Hepatocyte (in vitro differentiated cells): ENCODE measurements around the gene SUCLG2. TPM values are rescaled to one million over a fixed set of nuclear protein-coding genes. Genes with fewer than 3 reads are reported as not detected.

Experiments
- DNase-seq: peaks from one replicate; pipeline ENCODE4 v3.0.0-alpha.2; 2016; ENCODE audit warnings: low spot score
- H2AFZ ChIP-seq: fragments of 200-600 bp; sonication (generic); 2 replicates; pipeline ENCODE4 v1.6.0; 2016; ENCODE audit warnings: antibody characterized with exemption, mild to moderate bottlenecking
- H3K27ac ChIP-seq: fragments of 200-600 bp; sonication (generic); 2 replicates; pipeline ENCODE4 v1.5.1; 2016; ENCODE audit warnings: mild to moderate bottlenecking
- H3K27me3 ChIP-seq: fragments of 200-600 bp; sonication (generic); 2 replicates; pipeline ENCODE4 v1.6.1; 2016
- H3K36me3 ChIP-seq: fragments of 200-600 bp; sonication (generic); replicated peaks from 2 replicates; pipeline ENCODE4 v1.5.1; 2016; ENCODE audit warnings: low read depth; ENCODE audit not compliant: insufficient read depth
- H3K4me1 ChIP-seq: fragments of 200-600 bp; sonication (generic); 2 replicates; pipeline ENCODE4 v1.5.1; 2016; ENCODE audit warnings: mild to moderate bottlenecking, moderate library complexity; ENCODE audit not compliant: insufficient read depth
- H3K4me2 ChIP-seq: fragments of 200-600 bp; sonication (generic); 2 replicates; pipeline ENCODE4 v1.6.0; 2016
- H3K4me3 ChIP-seq: fragments of 200-600 bp; sonication (generic); 2 replicates; pipeline ENCODE4 v1.5.1; 2016; ENCODE audit warnings: mild to moderate bottlenecking
- H3K79me2 ChIP-seq: fragments of 200-600 bp; sonication (generic); 2 replicates; pipeline ENCODE4 v1.6.0; 2017; ENCODE audit warnings: mild to moderate bottlenecking
- H3K9me2 ChIP-seq: fragments of 200-600 bp; sonication (generic); replicated peaks from 2 replicates; pipeline ENCODE4 v1.6.0; 2017; ENCODE audit warnings: mild to moderate bottlenecking; ENCODE audit not compliant: insufficient read depth
- H3K9me3 ChIP-seq: fragments of 200-600 bp; sonication (generic); 2 replicates; pipeline ENCODE4 v1.5.1; 2016; ENCODE audit warnings: low read depth, mild to moderate bottlenecking
- H4K20me1 ChIP-seq: fragments of 200-600 bp; sonication (generic); 2 replicates; pipeline ENCODE4 v1.6.0; 2016; ENCODE audit warnings: mild to moderate bottlenecking; ENCODE audit not compliant: insufficient read depth, poor library complexity, severe bottlenecking
- EZH2 ChIP-seq: fragments of 200-600 bp; sonication (generic); IDR thresholded peaks from 2 replicates; pipeline ENCODE4 v1.6.1; 2016; ENCODE audit warnings: antibody characterized with exemption, mild to moderate bottlenecking, borderline replicate concordance
- EZH2phosphoT487 ChIP-seq: fragments of 200-600 bp; sonication (generic); IDR thresholded peaks from one replicate; pipeline ENCODE4 v1.6.1; 2018; ENCODE audit warnings: antibody characterized with exemption, mild to moderate bottlenecking, low read depth, moderate library complexity; ENCODE audit not compliant: unreplicated experiment, severe bottlenecking
- WGBS: methylation state at CpG from one replicate; pipeline ENCODE4 v1.1.6; 2016; ENCODE audit warnings: low lambda C conversion rate; ENCODE audit errors: missing lambda C conversion rate; 5-methylcytosine and 5-hydroxymethylcytosine counted together
- polyA plus RNA-seq: library from polyadenylated mRNA; unstranded; fragments of >200 nt; fragmentation: Nextera tagmentation; extraction: Ambion mirVana; gene quantifications from 2 replicates; pipeline ENCODE4 v1.2.1, GENCODE V29; 2016
- total RNA-seq: library from RNA; depleted of rRNA; stranded (reverse); fragments of >200 nt; gene quantifications from 2 replicates; pipeline ENCODE4 v1.2.3, GENCODE V29; 2014
- TF ChIP-seq, protein P1 (sequence below): fragments of 200-600 bp; sonication (generic); IDR thresholded peaks from 2 replicates; pipeline ENCODE4 v1.5.1; 2016; ENCODE audit warnings: antibody characterized with exemption, mild to moderate bottlenecking; ENCODE audit not compliant: poor library complexity

The SUCLG2 gene
- total and polyA plus RNA-seq, 2 experiments from 2014 or later, result 58.0 to 94.2 TPM

DNA sequence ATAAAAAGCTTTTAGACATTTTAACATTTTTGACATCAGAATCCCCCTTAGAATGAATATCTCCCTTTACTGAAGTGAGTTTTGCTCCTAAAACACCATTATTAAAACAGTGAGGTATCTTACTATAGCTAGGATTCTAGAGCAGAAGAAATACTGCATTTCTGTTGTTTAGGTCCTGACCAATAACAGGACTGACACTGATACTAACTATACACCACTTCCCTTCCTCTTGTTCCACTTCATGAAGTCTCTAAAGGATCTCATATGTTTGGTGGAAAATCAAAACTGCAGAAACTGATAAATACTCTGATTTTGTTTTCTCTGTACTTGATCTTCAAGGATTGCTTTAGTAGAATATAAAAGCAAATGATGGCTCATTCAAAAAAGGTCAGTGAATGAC is 230.7 kb downstream of the SUCLG2 start:
- Histone ChIP-seq H3K36me3 (no peaks in the 10 kb centered on the region), H2AFZ (no peak overlapping the region), H3K79me2 (no peaks in the 10 kb centered on the region), H3K9me2 (no peaks in the 10 kb centered on the region), H3K4me2 (no peak overlapping the region), H3K27me3 (no peaks in the 10 kb centered on the region), H3K27ac (no peak overlapping the region), H3K9me3 (peaks cover 7% of the 10 kb centered on the region), H4K20me1 (no peaks in the 10 kb centered on the region), H3K4me3 (no peak overlapping the region), H3K4me1 (no peaks in the 10 kb centered on the region)
- no peak for TF ChIP-seq EZH2
- TF ChIP-seq, protein P1, sequence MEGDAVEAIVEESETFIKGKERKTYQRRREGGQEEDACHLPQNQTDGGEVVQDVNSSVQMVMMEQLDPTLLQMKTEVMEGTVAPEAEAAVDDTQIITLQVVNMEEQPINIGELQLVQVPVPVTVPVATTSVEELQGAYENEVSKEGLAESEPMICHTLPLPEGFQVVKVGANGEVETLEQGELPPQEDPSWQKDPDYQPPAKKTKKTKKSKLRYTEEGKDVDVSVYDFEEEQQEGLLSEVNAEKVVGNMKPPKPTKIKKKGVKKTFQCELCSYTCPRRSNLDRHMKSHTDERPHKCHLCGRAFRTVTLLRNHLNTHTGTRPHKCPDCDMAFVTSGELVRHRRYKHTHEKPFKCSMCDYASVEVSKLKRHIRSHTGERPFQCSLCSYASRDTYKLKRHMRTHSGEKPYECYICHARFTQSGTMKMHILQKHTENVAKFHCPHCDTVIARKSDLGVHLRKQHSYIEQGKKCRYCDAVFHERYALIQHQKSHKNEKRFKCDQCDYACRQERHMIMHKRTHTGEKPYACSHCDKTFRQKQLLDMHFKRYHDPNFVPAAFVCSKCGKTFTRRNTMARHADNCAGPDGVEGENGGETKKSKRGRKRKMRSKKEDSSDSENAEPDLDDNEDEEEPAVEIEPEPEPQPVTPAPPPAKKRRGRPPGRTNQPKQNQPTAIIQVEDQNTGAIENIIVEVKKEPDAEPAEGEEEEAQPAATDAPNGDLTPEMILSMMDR, result no peak
- TF ChIP-seq EZH2phosphoT487, result no peak
- DNase-seq, result no peak

DNA sequence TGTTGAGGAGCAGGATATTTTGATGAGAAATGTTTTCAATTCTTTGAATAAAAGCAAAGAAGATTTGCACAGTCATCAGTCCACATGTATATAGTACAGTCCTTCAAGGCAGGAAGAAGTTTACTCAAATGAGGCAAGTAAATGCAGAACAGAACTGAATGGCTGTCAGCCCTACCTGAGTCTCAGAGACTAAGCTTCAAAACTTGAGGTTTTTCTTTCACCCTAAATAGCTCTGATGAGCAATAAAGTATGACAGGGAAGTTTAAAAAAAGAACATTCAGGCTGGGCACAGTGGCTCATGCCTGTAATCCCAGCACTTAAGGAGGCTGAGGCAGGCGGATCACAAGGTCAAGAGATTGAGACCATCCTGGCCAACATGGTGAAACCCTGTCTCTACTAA is 232.5 kb downstream of the SUCLG2 start:
- Histone ChIP-seq H3K36me3 (no peaks in the 10 kb centered on the region), H3K4me3 (no peak overlapping the region), H3K27me3 (no peaks in the 10 kb centered on the region), H3K4me2 (no peak overlapping the region), H4K20me1 (no peaks in the 10 kb centered on the region), H2AFZ (no peak overlapping the region), H3K9me2 (no peaks in the 10 kb centered on the region), H3K27ac (no peak overlapping the region), H3K9me3 (peaks cover 7% of the 10 kb centered on the region), H3K79me2 (no peaks in the 10 kb centered on the region), H3K4me1 (no peaks in the 10 kb centered on the region)
- TF ChIP-seq EZH2 (no peak), EZH2phosphoT487 (no peak)
- TF ChIP-seq, protein P1, result no peak
- no peak for DNase-seq
- 100% methylated on average over 1 of the region's 1 CpG for WGBS

DNA sequence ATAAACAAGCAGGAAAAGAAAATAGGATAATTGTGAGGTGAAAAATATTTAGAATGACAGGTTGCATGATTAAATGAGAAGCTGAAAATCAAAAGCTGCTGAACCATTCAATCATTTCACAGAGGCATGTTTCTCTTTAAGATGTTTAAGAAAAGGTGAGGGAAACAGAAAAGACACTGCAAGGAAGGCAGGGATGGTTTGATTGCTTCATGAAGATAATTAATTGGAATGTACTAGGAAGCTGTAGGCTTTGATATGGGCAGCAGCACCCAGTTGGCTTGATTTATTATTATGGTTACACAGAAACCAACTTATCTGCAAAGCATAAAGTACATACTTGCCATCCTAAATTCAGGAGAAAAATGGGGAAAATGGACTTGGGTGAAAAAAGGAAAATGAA is 234.6 kb downstream of the SUCLG2 start:
- Histone ChIP-seq H3K79me2 (no peaks in the 10 kb centered on the region), H3K9me3 (peaks cover 7% of the 10 kb centered on the region), H3K4me3 (no peak overlapping the region), H3K27me3 (no peaks in the 10 kb centered on the region), H3K9me2 (no peaks in the 10 kb centered on the region), H3K27ac (no peak overlapping the region), H3K36me3 (no peaks in the 10 kb centered on the region), H3K4me1 (no peaks in the 10 kb centered on the region), H4K20me1 (no peaks in the 10 kb centered on the region), H3K4me2 (no peak overlapping the region), H2AFZ (no peak overlapping the region)
- TF ChIP-seq, protein P1, result no peak
- TF ChIP-seq EZH2phosphoT487 (no peak), EZH2 (no peak)
- DNase-seq, result no peak

DNA sequence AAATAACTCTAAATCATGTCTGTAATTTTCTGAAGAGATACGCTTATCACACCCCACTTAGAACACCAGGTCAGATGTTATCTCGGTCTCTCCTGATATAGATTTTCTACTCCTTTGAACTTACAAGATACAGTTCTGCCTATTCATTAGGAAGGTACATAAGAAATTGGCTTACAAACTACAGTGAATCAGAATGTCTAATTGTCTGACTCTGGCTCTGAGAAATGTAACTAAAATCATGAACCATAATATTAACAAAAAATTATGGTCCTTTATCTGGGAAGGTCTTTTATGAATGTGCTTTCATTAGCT is 235.2 kb downstream of the SUCLG2 start:
- Histone ChIP-seq H3K27ac (no peak overlapping the region), H3K27me3 (no peaks in the 10 kb centered on the region), H3K4me2 (no peak overlapping the region), H3K36me3 (no peaks in the 10 kb centered on the region), H3K9me3 (peaks cover 7% of the 10 kb centered on the region), H3K4me1 (no peaks in the 10 kb centered on the region), H3K79me2 (no peaks in the 10 kb centered on the region), H2AFZ (no peak overlapping the region), H4K20me1 (no peaks in the 10 kb centered on the region), H3K4me3 (no peak overlapping the region), H3K9me2 (no peaks in the 10 kb centered on the region)
- 58% methylated on average over 2 of the region's 2 CpGs for WGBS
- DNase-seq, result no peak
- TF ChIP-seq EZH2, result no peak
- TF ChIP-seq, protein P1, result no peak
- TF ChIP-seq EZH2phosphoT487, result no peak
